Activated naive CD8-positive, alpha-beta T cell treated with anti-CD3 and anti-CD28 coated beads for 36 hours (primary cell): Measurements from ENCODE around the gene DNAJA4. TPM values are rescaled to one million over a fixed set of nuclear protein-coding genes. Genes with fewer than 3 reads are reported as not detected.
A peak's percentile ranks its signal among the peaks of the same experiment; 100 is the strongest.

Experiments
- DNase-seq: peaks from one replicate; pipeline ENCODE4 v3.0.0; 2021
- H3K27ac Mint-ChIP-seq: one replicate; pipeline ENCODE4 v1.8.0; 2022; ENCODE audit warnings: mild to moderate bottlenecking, moderate library complexity, mixed read lengths
- H3K27me3 Mint-ChIP-seq: one replicate; pipeline ENCODE4 v1.8.0; 2022; ENCODE audit warnings: mild to moderate bottlenecking, mixed read lengths
- H3K36me3 Mint-ChIP-seq: one replicate; pipeline ENCODE4 v1.8.0; 2021; ENCODE audit warnings: mild to moderate bottlenecking, mixed read lengths
- H3K4me1 Mint-ChIP-seq: one replicate; pipeline ENCODE4 v1.8.0; 2021; ENCODE audit warnings: mixed read lengths
- H3K4me3 Mint-ChIP-seq: one replicate; pipeline ENCODE4 v1.8.0; 2022; ENCODE audit warnings: mild to moderate bottlenecking, moderate library complexity, mixed read lengths
- H3K9me3 Mint-ChIP-seq: one replicate; pipeline ENCODE4 v1.8.0; 2022; ENCODE audit warnings: mixed read lengths
- total RNA-seq, 2 experiments: library from RNA; stranded (reverse); gene quantifications; one replicate each; pipeline ENCODE4 v1.2.3, GENCODE V29; 2021

The DNAJA4 gene
- total RNA-seq, 2 experiments from 2014 or later: 36.8 to 39.3 TPM

DNA sequence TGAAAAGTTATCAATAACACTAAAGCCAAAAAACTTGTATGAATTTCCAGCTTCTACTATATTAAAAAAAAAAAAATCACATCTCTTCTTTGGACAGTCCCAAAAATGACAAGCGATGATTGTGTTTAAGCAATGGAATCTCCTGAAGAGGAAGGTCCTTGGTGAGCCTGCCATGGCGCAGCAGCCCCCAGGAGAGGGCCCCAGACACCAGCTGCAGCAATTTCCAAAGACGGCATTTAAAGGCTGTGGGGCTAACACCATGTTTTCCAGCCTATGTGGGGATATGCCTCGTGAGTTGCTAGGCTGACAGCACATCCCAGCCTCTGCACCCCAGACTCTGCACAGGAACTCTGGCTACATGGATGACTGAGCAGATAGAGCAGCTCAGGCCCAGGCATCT, 20.4 kb downstream of the DNAJA4 start:
- DNase-seq: no peak
- no peak overlapping the region for H3K4me3 Mint-ChIP-seq
- no peaks in the 10 kb centered on the region for H3K27me3 Mint-ChIP-seq
- no peaks in the 10 kb centered on the region for H3K4me1 Mint-ChIP-seq
- H3K27ac Mint-ChIP-seq: no peak overlapping the region
- peaks cover 17% of the 10 kb centered on the region for H3K36me3 Mint-ChIP-seq
- no peaks in the 10 kb centered on the region for H3K9me3 Mint-ChIP-seq

DNA sequence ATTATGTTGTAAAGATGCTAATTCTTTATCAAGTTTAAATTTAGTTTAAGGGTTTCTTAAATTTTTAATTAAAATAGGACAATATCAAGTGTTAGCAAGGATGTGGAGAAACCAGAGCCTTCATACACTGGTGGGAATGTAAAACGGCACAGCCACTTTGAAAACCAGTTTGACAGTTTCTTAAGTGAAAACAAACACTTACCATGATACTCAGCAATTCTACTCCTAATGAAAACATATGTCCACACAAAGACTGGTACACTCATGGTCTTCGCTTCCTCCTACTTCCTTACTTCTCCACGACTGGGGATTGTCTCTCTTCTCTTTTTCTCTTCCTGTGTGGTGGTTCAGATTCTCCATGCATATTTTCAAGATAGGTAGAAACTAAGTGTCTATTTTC, 25.9 kb downstream of the DNAJA4 start:
- no peak overlapping the region for H3K27ac Mint-ChIP-seq
- no peak overlapping the region for H3K4me3 Mint-ChIP-seq
- peaks cover 4% of the 10 kb centered on the region for H3K4me1 Mint-ChIP-seq
- no peaks in the 10 kb centered on the region for H3K9me3 Mint-ChIP-seq
- no peaks in the 10 kb centered on the region for H3K27me3 Mint-ChIP-seq
- DNase-seq: no peak
- H3K36me3 Mint-ChIP-seq: peaks cover 20% of the 10 kb centered on the region

DNA sequence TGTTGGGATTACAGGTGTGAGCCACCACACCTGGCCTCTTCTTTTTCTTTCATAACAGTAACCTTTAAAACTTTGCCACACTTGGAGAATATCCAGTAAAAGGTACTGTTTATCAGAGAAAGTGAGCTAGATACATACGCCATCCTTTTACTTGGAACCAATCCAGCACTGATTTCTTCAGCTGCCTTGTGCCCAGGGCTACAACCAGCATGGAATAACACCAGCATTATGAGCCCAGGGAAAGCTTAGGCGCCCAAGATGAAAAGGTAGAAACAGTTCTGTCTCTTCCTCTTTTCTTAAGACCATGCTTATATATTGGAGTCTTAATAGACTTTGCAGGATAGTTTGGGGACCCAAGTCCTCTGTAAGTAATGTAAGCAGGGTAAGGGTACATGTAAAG, 26.7 kb downstream of the DNAJA4 start:
- no peak for DNase-seq
- H3K4me1 Mint-ChIP-seq: peaks cover 8% of the 10 kb centered on the region
- no peak overlapping the region for H3K27ac Mint-ChIP-seq
- no peak overlapping the region for H3K4me3 Mint-ChIP-seq
- no peaks in the 10 kb centered on the region for H3K27me3 Mint-ChIP-seq
- peaks cover 21% of the 10 kb centered on the region for H3K36me3 Mint-ChIP-seq
- H3K9me3 Mint-ChIP-seq: no peaks in the 10 kb centered on the region

DNA sequence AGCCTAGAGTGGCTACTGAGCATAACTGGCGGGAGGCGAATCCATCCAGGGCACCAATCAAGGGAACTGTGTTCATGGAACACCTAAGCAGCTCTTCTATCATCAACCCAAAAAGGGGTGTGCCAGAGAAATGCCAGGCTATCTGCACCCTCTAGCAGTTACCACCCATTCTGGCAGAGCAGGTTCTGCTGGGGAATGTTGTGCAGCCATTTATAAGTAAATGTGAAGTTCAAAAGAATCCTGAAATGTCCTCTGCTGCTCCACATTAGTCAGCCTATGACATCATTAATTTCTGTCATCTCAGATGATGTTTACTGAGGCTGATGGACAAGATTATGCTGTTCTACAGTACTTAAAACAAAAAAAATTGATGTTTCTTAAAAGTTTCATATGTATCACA, 27.3 kb downstream of the DNAJA4 start:
- Mint-ChIP-seq H3K27me3 (no peaks in the 10 kb centered on the region), H3K36me3 (peaks cover 19% of the 10 kb centered on the region), H3K9me3 (no peaks in the 10 kb centered on the region), H3K27ac (no peak overlapping the region), H3K4me3 (no peak overlapping the region), H3K4me1 (peaks cover 8% of the 10 kb centered on the region)
- DNase-seq: no peak

DNA sequence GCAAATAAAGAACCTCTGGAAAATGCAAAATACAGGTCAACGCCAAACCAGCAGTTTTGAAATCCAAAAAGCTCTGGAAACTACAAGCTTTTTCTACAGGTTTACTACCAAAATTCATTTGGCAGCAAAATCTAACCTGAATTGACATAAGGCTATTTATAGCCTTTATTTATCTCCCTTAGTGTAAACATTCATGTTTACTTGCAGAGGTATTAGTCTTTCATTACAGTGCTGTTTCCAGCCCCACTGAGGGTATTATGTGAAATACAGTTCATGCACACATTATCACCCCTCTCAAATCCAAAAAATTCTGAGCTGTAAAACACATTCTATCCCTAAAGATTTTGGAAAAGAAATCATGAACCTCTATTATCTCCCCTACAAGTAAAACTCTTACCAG, 27.9 kb downstream of the DNAJA4 start:
- Mint-ChIP-seq H3K9me3 (no peaks in the 10 kb centered on the region), H3K27ac (no peak overlapping the region), H3K4me1 (peaks cover 12% of the 10 kb centered on the region), H3K4me3 (no peak overlapping the region), H3K27me3 (no peaks in the 10 kb centered on the region), H3K36me3 (peaks cover 18% of the 10 kb centered on the region)
- DNase-seq: no peak

DNA sequence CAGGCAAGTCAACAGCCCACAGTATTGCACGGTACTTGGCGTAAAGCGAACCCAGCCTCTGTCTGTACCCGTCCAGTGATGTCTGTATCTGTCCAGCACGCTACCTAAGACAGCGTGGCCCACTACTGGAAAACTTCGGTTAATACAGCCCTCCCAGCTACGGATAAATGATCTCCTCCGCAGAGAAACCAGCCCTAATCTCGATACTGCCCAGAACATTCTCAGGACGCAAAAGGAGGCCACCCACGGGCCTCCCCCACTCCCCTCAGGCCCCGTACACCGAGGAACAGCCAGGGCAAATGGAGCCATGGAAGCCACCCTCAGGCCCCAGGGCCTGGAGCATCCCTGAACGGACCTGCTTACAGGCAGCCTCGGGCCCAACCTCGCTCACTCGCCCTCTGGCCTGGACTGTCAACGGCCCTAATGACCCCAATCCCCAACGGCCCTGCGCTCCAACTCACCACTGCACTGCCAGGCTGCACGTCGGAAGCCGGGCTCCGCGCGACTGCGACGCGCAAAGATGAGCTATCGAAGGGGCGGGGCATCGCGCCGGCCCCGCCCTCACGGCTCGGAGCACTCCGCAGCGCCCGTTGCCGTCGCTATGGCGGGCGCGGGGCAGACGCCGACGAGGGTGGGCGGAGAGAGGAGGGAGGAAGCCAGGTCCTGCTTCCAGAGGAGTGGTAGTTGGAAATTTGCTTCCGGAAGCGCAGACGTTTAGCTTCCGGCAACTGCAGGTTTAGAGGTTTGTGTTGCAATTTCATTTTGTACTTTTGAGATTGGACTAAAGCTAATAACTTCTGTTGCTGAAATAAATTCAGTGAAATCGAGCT, 35.0 kb downstream of the DNAJA4 start, which contains the start of gene SKIC8:
TSS of gene SKIC8 (minus strand) at position 509 of the 830 bp plus-strand sequence. CDS start 3,923 bp downstream, outside the sequence.
- Mint-ChIP-seq H3K36me3 (peaks cover 11% of the 10 kb centered on the region), H3K27me3 (no peaks in the 10 kb centered on the region), H3K4me3 (peak within 1 kb of the TSS; percentile 93), H3K27ac (peak within 1 kb of the TSS; percentile 87), H3K9me3 (no peaks in the 10 kb centered on the region), H3K4me1 (peaks cover 28% of the 10 kb centered on the region)
- DNase-seq: peak; percentile 95

DNA sequence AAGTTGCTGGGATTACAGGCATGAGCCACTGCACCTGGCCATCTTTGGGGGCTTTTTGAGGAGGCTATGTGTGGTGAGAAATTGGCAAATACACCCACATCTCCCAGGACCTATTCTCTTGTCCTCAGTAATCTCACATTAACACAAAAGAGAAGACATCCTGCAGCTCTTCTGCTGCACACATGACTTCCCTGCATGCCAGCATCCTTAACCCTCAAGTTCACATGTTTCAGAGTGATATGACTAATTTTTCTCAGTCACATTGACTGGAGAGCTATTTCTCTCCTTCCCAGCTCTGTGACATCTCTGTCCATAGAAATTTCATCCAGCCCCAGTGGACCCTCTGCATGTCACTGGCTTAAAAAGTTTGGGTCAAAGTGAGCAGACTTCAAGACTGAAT, 37.0 kb downstream of the DNAJA4 start:
- H3K36me3 Mint-ChIP-seq: peaks cover 7% of the 10 kb centered on the region
- H3K9me3 Mint-ChIP-seq: no peaks in the 10 kb centered on the region
- H3K27me3 Mint-ChIP-seq: no peaks in the 10 kb centered on the region
- DNase-seq: no peak
- no peak overlapping the region for H3K27ac Mint-ChIP-seq
- peaks cover 20% of the 10 kb centered on the region for H3K4me1 Mint-ChIP-seq
- no peak overlapping the region for H3K4me3 Mint-ChIP-seq

DNA sequence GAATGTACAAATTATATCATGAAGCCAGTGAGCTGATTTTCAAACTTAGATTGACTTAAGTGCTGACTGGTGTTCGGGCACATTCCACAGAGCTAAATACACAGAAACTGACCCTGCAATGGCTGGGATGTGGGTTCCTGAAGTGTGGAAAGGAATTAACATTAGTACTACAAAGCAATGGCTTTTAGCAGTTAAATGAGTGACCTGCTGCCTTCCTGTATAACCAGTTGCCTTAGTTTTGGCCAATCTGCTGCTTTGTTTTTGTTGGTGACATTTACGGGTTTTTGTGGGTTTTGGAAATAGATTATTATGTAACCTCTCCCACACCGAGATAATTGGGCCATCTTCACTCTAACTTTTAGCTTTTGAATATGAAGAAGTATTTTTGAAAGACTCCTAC, 37.5 kb downstream of the DNAJA4 start:
- Mint-ChIP-seq H3K27ac (no peak overlapping the region), H3K36me3 (peaks cover 7% of the 10 kb centered on the region), H3K4me1 (peaks cover 20% of the 10 kb centered on the region), H3K27me3 (no peaks in the 10 kb centered on the region), H3K4me3 (no peak overlapping the region), H3K9me3 (no peaks in the 10 kb centered on the region)
- no peak for DNase-seq

DNA sequence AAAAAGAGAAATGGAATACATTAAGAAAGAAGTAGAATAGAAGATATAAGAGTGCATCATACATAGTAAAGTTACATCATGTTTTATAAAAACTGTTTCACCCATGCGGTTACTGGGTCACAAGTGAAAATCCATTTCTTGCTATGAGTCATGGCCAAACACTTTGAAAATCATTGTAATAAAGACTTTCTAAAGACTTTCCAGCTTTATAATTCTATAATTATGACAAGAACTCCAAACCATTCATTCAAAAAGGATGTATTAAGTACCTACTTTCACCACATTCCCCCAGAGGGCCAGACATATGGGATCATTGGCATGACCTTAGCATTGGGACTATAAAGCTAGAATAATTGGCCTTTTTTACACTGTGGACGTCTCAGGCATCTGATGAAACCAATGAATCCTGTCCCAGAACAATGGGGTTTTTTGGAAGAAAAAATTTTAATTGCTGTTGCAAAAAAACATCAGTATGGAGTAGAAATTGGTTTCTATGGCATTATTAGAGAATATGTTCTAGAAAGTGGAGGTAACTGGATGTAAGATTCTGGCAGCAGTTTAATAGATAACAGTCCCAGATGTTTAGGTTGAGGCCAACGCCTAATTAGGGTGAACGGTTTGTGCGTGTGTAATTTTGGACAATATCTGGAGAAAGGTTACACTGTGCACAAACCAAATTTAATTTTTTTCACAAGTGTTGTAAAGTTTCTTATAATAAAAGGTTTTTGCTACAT, 38.4 kb downstream of the DNAJA4 start:
- H3K9me3 Mint-ChIP-seq: no peaks in the 10 kb centered on the region
- H3K4me1 Mint-ChIP-seq: peaks cover 14% of the 10 kb centered on the region
- H3K27ac Mint-ChIP-seq: peak overlapping the region; percentile 45
- DNase-seq: no peak
- H3K27me3 Mint-ChIP-seq: no peaks in the 10 kb centered on the region
- H3K4me3 Mint-ChIP-seq: no peak overlapping the region
- H3K36me3 Mint-ChIP-seq: peaks cover 7% of the 10 kb centered on the region

DNA sequence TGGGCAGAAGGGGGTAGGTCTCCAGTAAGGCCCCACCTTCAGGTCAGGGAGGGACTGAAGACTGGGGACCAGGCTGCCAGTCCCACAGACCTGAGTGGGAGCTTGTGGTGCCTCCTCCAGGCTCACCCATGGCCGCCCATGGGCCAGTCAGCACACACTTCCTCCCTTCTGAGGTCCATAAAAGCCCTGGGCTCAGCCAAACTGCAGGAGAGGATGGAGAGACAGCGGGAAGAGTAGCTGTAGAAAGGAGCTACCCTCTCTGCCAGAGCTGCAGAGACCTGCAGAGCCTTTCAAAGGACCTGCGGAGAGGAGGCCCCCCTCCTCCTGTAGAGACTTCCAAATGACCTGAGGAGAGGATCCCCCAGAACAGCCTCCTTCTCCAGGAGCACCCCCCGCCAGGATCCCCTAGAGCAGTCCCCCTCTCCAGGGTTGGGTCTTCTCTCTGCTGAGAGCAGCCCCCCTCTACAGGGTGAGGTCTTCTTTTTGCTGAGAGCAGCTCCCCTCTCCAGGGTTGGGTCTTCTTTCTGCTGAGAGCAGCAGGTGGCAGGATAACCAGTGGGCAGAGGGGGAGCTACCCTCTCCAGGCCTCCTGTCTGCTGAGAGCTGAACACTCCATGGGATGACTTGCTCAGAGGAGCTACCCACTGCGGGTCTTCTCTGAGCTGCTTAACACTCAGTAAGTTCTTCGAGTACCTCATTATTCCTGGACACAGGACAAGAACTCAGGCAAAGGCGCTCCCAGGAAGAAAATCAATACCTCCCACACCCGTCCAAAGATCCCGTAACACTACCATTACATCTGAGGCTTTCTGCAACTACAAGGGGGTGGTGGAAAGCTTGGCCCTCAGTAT, 40.1 kb downstream of the DNAJA4 start:
- H3K4me1 Mint-ChIP-seq: peaks cover 9% of the 10 kb centered on the region
- DNase-seq: no peak
- no peaks in the 10 kb centered on the region for H3K36me3 Mint-ChIP-seq
- peaks cover 10% of the 10 kb centered on the region for H3K27me3 Mint-ChIP-seq
- no peaks in the 10 kb centered on the region for H3K9me3 Mint-ChIP-seq
- no peak overlapping the region for H3K27ac Mint-ChIP-seq
- no peak overlapping the region for H3K4me3 Mint-ChIP-seq

DNA sequence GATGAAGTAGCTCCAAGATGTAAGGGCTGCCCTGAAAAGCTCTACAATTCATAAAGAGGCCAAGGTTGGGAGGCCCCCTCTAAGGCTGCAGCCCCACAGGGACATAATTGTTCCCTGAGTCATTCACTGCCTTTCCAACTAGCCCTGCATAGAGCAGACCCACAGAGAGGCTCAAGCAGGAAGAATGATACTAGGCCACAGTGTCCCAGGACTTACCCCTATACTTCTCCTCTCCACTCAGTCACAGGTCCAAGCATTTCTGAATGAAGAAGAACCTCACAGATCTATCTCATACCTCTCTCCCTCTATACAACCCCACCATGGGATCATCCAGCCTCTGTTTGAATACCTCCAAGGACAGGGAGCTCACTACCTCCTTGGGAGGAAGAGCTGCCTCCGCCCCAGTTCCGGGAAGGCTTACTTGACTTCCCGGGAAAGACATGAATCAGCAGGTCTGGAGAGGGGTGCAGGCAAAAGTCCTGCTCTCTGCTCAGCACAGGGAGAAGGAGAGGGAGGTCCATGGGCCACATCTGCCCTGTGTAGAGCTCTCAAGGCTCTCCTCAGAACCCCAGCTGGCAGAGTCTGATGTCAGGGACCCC, 41.9 kb downstream of the DNAJA4 start:
- H3K36me3 Mint-ChIP-seq: no peaks in the 10 kb centered on the region
- H3K27ac Mint-ChIP-seq: no peak overlapping the region
- DNase-seq: no peak
- H3K9me3 Mint-ChIP-seq: no peaks in the 10 kb centered on the region
- peaks cover 8% of the 10 kb centered on the region for H3K4me1 Mint-ChIP-seq
- H3K27me3 Mint-ChIP-seq: peaks cover 10% of the 10 kb centered on the region
- H3K4me3 Mint-ChIP-seq: no peak overlapping the region

DNA sequence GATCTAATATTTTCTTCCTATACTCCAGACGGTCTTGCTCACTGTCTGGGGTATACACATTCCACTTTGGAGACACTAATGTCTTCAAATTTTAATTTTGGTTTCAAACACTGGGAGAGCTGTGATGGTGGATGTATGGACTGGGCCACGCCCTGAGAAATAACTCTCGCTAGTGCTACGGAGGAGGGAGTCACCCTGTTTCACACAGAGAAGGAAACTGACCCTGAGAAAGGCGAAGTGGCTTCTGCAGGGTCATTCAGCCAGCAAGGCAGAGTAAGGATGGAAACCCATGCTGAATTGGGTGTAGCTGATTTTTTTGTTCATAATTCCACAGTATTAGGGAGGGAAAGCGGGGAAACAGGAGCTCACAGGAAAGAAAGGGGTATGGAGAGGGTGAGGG, 43.6 kb downstream of the DNAJA4 start:
- H3K27me3 Mint-ChIP-seq: peaks cover 10% of the 10 kb centered on the region
- H3K9me3 Mint-ChIP-seq: no peaks in the 10 kb centered on the region
- no peak overlapping the region for H3K4me3 Mint-ChIP-seq
- no peak overlapping the region for H3K27ac Mint-ChIP-seq
- no peak for DNase-seq
- H3K36me3 Mint-ChIP-seq: no peaks in the 10 kb centered on the region
- no peaks in the 10 kb centered on the region for H3K4me1 Mint-ChIP-seq

DNA sequence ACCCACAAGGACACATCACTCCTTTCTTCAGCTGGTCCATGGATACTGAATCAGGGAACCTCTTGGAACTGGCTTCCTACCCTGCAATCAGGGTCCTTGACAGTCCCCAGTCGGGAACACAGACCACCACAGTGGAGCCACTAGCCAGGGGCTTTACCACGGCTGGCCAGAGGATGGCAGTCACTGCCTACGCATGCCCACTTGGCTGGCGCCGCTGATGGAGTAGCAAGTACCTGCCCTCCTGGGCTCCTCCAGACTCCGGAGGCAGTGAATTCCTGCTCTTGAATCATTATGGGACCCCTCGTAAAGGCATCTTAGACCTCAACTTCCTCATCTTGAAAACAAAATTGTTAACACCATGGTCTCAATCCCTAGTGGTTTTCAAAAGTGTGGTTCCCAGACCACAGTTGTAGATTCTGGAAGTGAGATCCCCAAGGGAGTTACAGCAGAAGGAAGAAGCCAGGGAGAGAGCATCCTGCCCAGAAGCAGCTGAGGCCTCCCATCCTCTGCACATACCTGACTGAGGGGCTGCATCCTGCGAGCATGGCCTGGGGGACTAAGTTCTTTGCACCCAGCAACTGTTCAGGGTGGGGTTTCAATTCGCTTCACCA, 44.2 kb downstream of the DNAJA4 start:
- Mint-ChIP-seq H3K27ac (no peak overlapping the region), H3K4me3 (no peak overlapping the region), H3K4me1 (no peaks in the 10 kb centered on the region), H3K36me3 (no peaks in the 10 kb centered on the region), H3K9me3 (no peaks in the 10 kb centered on the region), H3K27me3 (peaks cover 10% of the 10 kb centered on the region)
- peak; percentile 70 for DNase-seq

DNA sequence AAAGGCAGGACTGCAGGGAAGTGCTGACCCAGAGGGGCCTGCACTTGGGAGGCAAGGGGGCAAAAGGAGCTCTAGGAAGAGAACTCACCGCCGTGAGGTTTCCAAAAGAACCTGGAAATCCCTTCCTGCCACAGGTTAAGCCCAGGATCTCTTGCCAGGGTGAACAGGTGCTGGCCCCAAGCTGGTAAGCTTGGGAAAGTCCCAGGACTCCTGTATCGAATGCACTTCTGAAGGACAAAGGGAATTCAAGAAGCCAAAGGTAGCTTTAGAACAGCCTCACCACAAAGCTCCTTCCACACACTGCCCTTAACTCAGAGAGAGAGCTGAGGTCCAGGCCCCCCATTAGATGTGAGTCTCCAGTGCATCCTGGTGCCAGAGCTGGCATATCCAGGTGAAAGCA, 46.9 kb downstream of the DNAJA4 start:
- DNase-seq: no peak
- no peak overlapping the region for H3K27ac Mint-ChIP-seq
- no peak overlapping the region for H3K4me3 Mint-ChIP-seq
- peaks cover 10% of the 10 kb centered on the region for H3K27me3 Mint-ChIP-seq
- no peaks in the 10 kb centered on the region for H3K4me1 Mint-ChIP-seq
- H3K9me3 Mint-ChIP-seq: no peaks in the 10 kb centered on the region
- H3K36me3 Mint-ChIP-seq: no peaks in the 10 kb centered on the region
